ENCODE results near the gene TTLL1.

Gene TTLL1

DNA sequence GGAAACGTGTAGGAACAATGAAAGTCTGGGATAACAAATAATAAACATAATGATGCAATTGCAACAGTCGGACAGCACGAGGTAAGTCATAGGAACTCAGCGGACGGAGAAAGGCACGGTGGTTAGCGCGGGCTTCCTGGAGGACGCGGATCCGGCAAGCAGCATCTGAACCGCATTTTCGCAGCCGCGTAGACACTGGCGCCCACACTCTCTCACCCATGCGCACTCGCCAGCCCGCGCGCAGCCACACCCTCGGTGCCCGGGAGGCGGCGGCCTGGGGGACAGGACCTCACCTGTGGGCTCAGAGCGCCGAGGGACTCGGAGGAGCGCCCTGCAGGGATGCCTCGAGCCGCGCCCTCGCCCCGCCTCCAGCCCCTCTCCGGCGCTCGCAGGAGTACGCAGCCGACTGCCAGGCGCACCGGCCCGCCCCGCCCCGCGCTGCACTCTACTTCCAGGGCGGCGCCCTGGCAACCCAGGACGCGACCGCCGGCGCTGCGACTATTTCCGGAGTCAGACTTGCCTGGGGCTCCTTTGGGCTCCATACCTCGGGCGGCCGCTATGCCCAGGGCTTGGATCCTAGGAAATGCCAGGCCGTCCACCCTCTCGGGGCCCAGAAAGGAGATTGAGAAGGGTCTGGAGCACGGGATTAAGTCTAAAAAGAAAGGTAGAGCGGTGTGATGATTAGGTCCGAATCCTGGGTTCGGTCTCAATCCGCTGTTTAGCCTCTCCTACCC, at the start of gene TTLL1:
TTLL1 (minus strand) TSS at position 408 of the 734 bp plus-strand sequence. CDS start 13,805 bp downstream, outside the sequence.
- in situ Hi-C loops (cut with HindIII; ENCODE audit: low sequenced_read_pairs): no loop called here

DNA sequence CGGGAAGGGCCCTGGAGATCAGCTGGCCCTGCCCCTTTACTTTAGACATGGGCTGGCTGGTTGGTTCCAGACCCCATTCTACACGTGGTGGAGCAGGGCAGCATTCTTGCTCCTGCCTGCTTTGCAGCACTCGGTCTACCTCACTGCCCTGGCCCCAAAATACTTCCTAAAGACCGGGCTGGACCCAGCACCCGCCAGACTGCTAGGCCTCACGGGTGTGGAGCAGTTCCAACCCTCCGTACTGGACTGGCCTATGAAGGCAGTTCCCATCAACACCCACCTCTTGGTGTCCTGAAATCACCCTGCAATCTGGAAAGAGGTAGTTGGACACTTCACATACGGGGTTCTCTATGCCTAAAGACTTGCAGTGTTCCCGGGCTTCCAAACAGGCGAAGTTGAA, 47.6 kb upstream of the TTLL1 start:
- in situ Hi-C loops (cut with HindIII; ENCODE audit: low sequenced_read_pairs): no loop called here

DNA sequence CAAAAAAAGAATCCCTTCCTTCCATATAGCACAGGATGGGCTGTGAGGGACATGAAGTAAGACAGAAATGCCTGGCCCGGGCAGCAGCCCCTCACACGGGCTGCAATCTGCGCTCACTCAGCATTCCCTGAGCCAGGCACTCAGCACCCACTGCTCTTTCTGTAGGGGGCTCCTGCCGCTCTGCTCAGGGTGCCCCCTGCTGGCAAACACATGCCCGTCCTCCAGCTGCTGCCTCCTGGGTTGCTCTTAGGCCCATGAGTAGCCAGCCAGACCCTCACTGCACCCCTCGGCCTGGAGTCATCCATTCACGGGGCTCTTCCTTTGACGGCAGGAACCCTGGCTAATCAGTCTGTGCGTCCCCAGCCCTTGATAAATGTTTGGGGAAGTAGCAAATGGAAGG, 47.1 kb upstream of the TTLL1 start:
- in situ Hi-C loops (cut with HindIII; ENCODE audit: low sequenced_read_pairs): no loop called here

DNA sequence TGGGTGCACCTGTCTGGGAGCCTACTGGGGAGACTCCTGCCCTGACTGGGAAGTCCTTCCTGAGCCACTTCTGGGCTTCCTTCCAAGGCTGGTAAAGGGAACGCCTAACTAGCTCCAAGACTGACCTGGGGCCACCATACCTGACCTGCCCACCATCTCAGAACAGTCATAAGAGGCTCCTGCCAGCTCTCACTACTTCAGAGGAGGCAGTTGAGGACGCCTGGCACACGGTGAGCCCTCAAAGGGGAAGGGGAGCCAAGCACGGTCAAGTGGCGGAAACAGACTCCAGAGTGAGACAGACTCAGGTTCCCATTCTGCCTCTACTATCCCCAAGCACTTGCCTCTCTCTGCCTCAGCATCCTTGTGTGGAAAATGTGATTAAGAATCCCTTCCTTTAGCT, 46.4 kb upstream of the TTLL1 start:
- in situ Hi-C loops (cut with HindIII; ENCODE audit: low sequenced_read_pairs): no loop called here

DNA sequence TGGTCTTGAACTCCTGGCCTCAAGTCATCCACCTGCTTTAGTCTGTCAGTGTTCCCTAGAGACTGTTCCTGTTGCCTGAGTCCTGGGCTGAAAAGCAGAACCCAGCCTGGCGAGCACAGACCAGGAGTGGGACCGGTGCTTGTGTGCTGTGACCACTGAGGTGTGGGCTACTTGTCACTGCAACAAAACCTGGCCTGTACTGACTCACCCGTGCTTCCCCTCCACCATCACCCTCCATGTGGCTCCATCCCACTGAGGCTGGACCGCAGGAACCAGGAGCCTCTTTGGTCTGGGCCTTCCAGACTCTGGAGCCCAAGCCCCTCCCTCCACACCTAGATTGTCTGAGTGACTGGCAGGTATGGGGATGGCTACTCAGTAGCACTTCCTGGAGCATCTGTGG, 45.4 kb upstream of the TTLL1 start:
- in situ Hi-C loops (cut with HindIII; ENCODE audit: low sequenced_read_pairs): no loop called here

DNA sequence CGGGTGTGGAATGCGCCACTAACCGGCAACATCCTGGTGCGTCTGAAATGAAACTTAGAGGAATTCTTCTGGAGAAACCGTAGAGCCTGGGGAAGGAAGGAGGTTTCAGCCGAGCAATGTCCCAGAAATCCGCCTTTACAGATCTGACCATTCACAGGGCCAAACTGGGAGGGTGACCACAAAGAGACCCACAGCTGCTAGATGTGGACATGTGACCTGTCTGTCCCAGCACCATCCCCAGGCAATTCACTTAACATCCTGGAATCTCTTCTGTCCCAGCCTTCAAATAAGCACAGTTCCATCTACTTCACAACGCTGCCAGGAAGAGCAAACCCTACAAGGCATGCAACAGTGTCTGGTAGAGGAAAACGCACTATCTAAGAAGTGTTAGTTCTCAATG, 44.2 kb upstream of the TTLL1 start:
- in situ Hi-C loops (cut with HindIII; ENCODE audit: low sequenced_read_pairs): no loop called here

DNA sequence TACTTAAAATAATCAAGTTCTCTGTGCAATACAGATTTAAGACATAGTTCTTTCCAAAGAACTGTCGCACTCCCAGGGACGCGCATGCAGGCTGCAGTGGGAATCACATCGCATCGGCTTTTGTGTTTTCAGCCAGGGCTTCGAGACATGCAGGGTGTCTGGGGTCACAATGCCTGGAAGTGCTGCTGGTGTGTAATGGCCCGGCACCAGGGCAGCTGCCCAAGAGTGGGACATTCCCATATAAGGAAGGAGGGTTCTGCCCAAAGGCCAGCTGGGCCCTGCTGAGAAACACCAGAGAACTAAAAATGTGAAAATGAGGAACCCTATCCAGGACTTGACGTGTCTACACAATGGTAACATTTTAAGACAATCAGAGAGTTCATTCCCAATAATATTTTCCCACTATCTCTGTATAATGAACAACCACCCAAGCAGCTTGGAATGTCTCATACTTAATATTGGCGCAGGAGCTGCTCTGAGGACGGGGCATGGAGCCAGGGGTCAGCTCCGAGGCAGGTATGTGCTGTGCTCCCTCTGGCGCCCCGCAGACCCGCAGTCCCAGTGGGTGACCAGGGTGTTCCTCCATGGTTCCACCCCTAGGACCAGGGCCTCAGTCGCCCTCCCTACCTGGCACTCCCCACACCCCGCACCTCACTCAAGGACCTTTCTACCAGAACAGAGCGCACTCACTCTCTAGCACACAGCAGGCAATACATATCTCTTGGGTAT, 42.7 kb upstream of the TTLL1 start:
- in situ Hi-C loops (cut with HindIII; ENCODE audit: low sequenced_read_pairs): no loop called here

DNA sequence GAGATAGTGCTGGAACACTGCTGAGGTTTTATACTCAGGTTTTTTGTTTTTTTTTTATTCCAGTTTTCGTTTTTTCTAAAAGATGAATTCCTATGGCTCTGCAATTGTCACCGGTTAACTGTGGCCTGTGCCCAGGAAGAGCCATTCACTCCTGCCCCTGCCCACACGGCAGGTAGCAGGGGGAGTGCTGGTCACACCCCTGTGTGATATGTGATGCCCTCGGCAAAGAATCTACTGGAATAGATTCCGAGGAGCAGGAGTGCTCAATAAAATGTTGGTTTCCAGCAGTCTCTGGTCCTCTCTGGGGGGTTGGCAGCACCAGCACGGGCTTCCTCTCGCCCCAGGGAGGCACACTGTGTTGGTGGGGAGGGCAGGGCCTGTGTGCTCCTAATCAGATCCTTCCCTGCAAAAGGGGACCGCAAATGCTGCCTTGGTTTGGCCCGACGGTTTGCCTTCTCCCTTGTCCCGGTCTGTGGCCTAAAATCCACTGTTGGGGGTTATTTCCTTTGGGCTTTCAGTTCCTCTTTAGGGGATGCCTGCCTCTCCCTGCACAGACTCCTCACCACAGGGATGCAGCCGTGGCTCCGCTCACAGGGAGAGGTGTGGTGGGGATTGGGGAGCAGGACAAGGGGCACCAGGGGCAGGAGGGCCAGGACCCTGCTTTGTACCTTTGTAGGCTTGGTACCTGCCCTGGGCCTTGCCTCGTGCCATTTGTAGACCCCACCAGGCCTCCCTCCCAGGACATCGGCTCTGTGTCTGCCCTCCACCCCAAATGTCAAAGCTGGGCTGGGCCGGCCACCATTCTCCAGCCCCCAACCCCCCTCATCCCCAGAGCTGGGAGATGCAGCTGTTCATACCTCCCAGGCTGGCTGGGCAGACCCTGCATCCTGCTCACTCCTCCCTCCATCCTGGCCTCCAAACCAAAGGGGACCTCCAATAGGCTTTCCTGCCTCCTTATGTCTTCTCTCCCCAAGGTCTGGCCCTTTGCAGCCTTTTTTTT, 40.5 kb upstream of the TTLL1 start:
- in situ Hi-C loops (cut with HindIII; ENCODE audit: low sequenced_read_pairs): no loop called here

DNA sequence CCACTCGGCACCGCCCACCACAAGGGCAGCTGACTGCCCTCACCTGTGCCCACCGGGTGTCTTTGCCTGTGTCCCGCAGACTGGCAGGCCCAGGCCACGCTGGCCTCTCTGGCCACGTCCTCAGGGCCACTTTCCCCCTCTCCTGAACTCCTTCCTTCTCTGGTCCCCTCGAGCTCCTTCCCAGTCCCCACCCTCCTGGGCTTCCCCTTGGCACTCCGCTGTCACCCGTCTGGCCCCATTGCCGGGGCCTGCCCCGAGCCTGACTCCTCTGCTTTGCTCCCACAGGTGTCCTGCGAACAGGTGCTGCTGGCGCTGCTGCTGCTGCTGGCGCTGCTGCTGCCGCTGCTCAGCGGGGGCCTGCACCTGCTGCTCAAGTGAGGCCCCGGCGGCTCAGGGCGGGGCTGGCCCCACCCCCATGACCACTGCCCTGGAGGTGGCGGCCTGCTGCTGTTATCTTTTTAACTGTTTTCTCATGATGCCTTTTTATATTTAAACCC, 39.8 kb upstream of the TTLL1 start:
- in situ Hi-C loops (cut with HindIII; ENCODE audit: low sequenced_read_pairs): no loop called here

DNA sequence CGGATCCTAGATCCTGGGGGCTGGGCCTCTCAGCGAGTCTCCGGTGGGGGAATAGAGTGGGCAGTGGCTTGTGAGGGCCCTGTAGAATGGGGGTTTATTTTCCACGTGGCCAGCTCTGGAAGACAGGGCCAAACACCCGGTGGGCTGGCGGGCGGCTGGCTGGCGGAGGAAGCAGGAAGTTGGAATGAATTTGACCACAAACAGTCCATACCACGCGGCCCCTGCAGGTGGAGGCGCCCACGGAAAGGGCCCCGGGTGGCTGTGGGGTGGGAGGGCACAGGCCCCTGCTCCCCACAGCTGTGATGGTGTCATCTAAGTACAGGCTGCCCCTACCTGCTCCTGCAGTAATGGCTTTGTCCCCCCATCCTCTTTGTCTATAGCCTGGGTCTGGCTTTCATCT, 38.9 kb upstream of the TTLL1 start:
- in situ Hi-C loops (cut with HindIII; ENCODE audit: low sequenced_read_pairs): no loop called here

DNA sequence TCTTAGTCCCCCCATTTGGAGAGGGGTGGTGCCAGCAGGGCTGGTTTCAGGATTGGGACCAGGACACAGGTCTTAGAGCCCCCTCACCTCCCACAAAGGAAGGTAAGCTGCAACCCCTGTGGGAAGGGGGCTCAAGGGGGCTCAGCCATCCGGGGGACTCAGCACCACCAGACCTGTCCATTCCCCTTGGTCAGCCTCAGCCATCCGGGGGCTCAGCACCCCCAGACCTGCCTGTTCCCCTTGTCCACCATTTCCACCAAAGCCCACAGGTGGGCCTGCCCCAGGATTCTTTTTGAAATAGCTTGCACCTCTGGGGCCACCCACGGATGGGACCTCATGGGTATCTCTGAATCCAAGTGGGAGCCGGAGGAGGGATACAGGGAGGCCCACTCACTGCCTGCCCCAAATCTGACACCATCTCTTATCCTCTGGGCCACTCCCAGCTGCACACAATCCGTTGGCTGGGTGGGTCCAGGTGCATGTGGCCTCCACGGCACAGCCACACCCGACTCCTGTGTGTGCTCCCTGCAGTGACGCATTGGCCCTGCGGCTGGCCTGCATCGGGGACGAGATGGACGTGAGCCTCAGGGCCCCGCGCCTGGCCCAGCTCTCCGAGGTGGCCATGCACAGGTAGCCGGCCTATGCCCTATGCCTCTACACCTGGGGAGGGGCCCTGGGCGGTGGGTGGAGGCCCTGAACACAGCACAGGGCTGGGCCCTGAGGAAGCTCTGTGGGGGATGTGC, 38.1 kb upstream of the TTLL1 start:
- in situ Hi-C loops (cut with HindIII; ENCODE audit: low sequenced_read_pairs): no loop called here

DNA sequence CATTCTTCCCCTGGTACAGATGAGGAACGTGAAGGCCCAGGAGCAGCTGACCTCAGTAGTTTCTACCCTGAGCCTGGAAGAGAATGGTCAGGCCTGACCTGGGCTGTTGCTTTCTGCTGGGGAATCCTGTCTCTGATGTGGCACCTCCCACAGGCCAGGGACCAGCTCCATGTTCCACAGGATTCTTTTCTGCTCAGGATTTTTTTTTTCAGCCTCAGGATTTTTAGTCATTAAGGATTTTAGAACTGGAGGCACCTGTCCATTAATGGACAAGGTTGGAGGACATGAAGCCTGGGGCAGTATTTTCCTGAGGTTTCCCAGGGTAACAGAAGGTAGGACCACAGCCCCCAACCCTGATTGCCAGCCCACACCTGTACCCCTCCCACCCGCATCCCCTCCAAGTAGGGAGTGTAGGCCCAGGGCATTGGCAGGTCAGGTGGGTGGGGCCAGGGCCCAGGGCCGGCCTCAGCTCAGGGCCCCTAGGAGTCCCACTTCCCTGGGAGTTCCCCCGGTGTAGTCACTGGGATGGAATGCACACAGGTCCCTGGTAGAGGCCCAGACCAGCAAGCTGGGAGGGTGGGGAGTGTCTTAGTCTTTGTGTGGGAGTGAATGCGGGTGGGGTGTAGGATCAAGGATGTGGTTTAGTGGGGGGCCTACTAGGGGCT, 37.4 kb upstream of the TTLL1 start:
- in situ Hi-C loops (cut with HindIII; ENCODE audit: low sequenced_read_pairs): no loop called here

DNA sequence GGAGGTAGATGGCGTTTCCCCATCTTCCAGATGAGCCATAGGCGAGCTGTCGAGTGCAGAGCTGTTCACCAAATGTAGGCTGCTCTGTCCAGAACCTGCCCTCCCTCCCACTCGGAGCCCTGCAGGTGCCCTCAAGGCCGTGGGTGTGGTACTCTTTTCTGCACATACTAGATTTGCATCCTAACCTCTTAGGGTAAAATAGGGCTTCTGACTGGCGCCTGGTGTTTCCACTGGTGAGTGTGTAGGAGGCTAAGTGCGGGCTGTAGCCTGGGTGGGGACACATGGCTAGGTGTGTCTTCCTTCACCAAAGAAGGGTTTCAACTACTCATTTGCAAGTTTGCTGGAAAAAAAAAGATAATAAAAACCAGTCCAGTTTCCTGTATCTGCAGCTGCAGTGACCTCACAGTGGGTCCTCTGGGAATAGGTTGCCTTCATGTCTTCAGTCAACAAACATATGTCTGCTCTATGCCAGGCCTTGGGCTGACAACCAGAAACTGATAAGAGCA, 29.8 kb upstream of the TTLL1 start:
- in situ Hi-C loops (cut with HindIII; ENCODE audit: low sequenced_read_pairs): no loop called here

DNA sequence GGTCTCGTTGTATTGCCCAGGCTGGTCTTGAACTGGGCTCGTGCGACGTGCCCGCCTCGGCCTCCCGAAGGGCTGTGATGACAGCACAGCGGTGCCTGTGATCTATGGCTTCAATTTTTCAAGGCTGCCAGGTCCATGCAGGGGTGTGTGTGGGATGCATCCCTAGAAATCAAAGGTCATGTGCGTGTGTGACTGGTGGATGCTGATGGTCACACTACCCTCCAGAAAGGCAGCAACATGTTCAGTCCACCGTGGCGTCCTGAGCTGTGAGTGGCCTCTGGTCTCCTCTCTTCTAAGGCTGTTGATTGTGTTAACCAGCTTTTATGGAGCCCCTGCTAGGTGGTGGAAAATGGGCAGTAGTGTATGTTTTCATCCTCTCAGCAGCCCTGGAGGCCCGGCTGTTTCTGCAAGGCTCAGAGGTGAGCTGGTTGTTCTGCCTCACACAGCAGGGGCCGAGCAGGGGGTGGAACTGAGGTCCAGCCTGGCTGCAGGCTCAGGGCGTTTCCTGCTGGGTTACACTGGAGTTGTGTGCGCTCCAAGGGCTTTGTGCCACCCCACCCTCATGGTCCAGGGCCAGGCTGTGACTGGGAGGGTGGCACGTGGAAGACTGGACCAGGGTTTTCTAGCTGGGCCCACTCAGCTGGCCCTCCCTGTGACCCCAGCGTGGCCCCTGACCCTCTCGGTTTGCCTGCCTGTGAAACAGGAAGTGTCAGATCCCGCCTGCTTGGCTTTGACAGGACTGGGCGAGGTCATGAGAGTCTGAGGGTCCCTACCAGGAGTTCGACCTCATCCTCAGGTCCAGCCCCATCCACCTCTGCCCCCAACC, 29.0 kb upstream of the TTLL1 start:
- in situ Hi-C loops (cut with HindIII; ENCODE audit: low sequenced_read_pairs): no loop called here

DNA sequence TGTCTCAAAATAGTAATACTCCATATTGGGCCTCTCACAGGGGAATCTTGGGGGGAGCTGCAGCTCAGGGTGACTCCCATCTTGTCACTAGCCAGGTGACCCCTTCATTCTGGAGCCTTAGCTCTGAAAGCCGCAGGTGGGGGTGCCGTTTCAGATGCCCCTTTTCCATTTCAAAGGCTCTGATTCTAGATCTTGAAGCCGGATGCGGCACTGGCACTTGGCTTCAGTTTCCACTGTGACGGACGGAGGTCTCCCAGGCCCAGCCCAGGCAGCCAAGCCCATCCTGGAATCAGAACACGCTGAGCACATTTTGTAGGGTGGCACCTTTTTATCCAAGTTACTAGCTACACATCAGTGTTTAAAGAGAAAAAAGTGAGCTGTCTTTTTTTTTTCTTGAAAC, 27.7 kb upstream of the TTLL1 start:
- in situ Hi-C loops (cut with HindIII; ENCODE audit: low sequenced_read_pairs): no loop called here

DNA sequence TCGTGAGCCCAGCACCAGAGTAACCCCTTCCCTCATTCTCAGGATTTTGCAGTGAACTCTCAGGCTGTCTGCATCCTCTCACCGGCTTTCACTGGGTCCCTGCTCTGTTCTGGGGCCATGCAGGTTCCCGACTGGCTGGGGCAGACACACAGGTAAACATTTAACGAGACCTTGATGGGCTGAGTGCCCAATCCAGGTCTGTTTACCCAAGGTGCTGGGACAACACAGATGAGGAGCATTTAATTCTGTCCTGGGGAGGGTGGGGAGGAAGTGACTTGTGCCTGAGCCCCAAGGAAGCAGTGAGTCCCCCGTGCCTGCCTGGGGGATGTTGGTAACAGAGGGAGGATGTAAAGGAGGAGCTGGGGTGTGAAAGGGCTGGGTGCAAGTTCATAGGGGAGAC, 25.8 kb upstream of the TTLL1 start:
- in situ Hi-C loops (cut with HindIII; ENCODE audit: low sequenced_read_pairs): no loop called here

DNA sequence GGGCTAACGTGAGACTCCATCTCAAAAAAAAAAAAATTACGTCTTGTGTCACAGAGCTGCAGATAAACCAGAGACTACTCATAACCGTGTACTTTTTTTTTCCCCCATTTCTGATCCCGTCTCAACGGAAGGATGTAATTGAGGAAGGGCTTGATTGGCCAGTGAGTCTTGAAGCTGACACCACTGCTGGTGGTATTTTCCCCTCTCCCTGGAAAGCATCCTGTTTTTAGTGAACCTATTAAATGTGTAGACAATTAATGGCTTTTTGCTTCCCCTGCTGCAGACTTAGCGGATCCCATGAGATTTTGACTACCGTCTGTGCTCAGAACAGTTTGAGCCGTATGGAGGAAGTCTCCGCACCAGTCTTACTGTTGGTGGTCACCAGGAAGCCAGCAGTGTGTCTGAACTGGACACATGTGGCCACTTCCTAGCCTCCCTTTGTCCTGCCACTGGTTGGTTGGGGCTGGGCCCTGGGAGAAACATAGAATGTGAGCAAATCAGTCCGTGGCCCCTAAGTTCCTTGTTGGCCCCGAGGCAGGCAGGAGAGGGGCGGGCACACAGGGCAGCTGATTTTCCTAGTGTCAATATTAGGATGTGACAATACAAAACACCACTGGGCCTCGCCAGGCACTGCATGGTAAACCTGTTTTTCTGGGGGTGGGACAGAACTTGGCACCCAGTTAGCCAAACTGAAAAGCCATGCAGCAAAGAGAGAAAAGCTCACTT, 24.5 kb upstream of the TTLL1 start:
- in situ Hi-C loops (cut with HindIII; ENCODE audit: low sequenced_read_pairs): no loop called here

DNA sequence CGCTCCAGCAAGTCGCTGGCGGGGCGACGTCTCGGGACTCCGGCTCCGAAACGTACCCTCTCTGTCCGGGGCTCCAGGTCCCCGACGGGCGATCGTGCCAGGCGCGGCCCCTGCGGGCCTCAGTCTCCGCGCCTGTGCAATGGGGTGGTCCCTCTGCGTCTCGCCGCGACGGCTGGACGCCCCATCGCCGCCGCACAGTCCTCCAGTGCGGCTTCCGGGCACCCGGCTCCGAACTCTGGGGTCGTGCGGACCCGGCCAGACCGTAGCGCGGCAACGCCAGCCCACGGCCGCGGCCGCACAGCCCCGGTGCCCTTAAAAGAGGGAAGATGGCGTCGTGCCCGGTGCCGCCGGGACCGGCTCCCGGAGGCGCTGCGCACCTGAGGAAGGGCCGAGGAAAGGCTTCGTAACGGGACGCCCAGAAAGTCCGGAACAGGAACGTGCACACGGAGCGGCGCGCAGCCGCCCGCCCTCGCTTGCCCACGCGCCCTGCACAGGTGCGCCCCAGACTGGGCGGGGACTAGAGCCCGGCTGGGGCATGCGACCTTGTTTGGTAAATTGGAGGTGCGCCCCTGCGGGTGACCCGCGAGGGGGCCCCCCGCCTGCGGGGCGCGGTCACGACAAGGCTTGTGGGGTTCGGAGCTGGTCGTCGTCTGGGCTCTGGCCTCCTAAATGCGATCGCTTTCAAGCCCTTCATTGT, 21.9 kb upstream of the TTLL1 start:
- in situ Hi-C loops (cut with HindIII; ENCODE audit: low sequenced_read_pairs): no loop called here
